Neural crest cell (in vitro differentiated cells): ENCODE measurements around the gene NDST1. TPM values are rescaled to one million over a fixed set of nuclear protein-coding genes. Genes with fewer than 3 reads are reported as not detected.
"Not testable (repeated sequence)": the region's sequence is repeated elsewhere in the genome, so short reads cannot be mapped to it uniquely, and the experiment has no call there.

Experiments
- DNase-seq: peaks from one replicate; pipeline ENCODE4 v3.0.0; 2021; ENCODE audit warnings: low read depth, mixed read lengths, low spot score
- H3K27ac Mint-ChIP-seq: one replicate; pipeline ENCODE4 v1.8.0; 2021; ENCODE audit warnings: mild to moderate bottlenecking, mixed read lengths; ENCODE audit not compliant: unreplicated experiment
- H3K27me3 Mint-ChIP-seq: 2 replicates; pipeline ENCODE4 v1.8.0; 2021; ENCODE audit warnings: low read depth, mild to moderate bottlenecking, mixed read lengths
- H3K36me3 Mint-ChIP-seq: 2 replicates; pipeline ENCODE4 v1.8.0; 2021; ENCODE audit warnings: low read depth, mild to moderate bottlenecking, mixed read lengths
- H3K4me1 Mint-ChIP-seq: 2 replicates; pipeline ENCODE4 v1.8.0; 2021; ENCODE audit warnings: mixed read lengths
- H3K4me3 Mint-ChIP-seq: one replicate; pipeline ENCODE4 v1.8.0; 2021; ENCODE audit warnings: mild to moderate bottlenecking, mixed read lengths
- H3K9me3 Mint-ChIP-seq: 2 replicates; pipeline ENCODE4 v1.8.0; 2021; ENCODE audit warnings: mixed read lengths
- total RNA-seq: library from RNA; stranded (reverse); gene quantifications from 2 replicates; pipeline ENCODE4 v1.2.1, GENCODE V29; 2021
- TF ChIP-seq, protein P1 (sequence below): fragments of 200-600 bp; sonication (generic); conservative IDR thresholded peaks from 2 replicates; pipeline ENCODE4 v1.5.0; 2021; ENCODE audit warnings: antibody characterized with exemption, mild to moderate bottlenecking

The NDST1 gene
- total RNA-seq, 1 donor from 2014 or later = 112 TPM

DNA sequence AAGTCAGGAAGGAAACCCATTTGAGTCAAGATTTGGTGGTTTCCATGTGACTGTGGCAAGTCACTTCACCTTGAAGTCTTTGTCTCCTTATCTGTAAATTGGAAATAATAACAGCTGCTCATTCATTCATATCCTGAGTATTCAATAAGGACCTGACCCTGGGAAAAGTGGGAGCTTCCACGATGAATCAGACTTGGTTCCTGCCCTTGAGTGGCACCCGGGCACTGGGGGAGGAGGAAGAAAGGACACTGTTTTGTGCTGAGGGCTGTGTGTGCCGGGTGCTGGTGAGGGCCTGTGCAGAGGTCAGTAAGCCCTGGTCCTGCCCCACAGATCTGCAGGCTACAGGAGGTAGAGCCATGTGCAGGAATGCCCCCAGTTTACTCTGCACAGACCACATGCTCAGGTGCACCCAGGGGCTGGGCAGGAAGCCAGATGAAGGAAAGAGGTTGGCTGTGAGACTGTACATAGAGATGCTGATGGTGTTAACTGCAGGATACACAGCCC lies 6.8 kb downstream of the NDST1 start:
- peak overlapping the region; percentile 94 for H3K27ac Mint-ChIP-seq

DNA sequence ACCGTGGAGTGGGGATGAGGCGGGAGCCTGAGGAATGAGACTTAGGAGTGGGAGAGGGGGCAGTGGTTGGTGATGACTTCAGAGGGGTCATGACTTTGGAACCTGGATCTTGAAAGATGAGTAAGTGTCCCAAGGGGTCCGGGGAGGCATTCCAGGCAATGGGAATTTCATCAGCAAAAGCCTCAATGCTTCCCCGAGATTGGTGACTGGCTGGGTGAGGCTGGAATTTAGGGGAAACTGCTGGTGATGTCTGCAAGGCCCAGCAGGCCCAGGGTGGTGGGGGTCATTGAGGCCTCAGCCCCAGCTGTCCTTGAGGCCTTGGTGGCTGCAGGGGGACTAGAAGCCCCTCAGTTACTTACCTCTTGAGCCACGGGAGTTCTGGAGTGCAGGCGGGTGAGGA lies 7.5 kb downstream of the NDST1 start:
- H3K27me3 Mint-ChIP-seq = no peaks in the 10 kb centered on the region
- H3K27ac Mint-ChIP-seq = peak overlapping the region; percentile 57
- no peak for DNase-seq
- no peak overlapping the region for H3K4me3 Mint-ChIP-seq
- no peaks in the 10 kb centered on the region for H3K36me3 Mint-ChIP-seq
- peaks cover 59% of the 10 kb centered on the region for H3K4me1 Mint-ChIP-seq
- H3K9me3 Mint-ChIP-seq = no peaks in the 10 kb centered on the region
- TF ChIP-seq, protein P1, sequence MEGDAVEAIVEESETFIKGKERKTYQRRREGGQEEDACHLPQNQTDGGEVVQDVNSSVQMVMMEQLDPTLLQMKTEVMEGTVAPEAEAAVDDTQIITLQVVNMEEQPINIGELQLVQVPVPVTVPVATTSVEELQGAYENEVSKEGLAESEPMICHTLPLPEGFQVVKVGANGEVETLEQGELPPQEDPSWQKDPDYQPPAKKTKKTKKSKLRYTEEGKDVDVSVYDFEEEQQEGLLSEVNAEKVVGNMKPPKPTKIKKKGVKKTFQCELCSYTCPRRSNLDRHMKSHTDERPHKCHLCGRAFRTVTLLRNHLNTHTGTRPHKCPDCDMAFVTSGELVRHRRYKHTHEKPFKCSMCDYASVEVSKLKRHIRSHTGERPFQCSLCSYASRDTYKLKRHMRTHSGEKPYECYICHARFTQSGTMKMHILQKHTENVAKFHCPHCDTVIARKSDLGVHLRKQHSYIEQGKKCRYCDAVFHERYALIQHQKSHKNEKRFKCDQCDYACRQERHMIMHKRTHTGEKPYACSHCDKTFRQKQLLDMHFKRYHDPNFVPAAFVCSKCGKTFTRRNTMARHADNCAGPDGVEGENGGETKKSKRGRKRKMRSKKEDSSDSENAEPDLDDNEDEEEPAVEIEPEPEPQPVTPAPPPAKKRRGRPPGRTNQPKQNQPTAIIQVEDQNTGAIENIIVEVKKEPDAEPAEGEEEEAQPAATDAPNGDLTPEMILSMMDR = no peak

More for the DNA sequence above, 6.8 kb downstream of the NDST1 start:
- TF ChIP-seq, protein P1 = no peak
- no peak for DNase-seq
- Mint-ChIP-seq H3K27me3 (no peaks in the 10 kb centered on the region), H3K4me1 (peaks cover 63% of the 10 kb centered on the region), H3K36me3 (no peaks in the 10 kb centered on the region), H3K9me3 (no peaks in the 10 kb centered on the region), H3K4me3 (no peak overlapping the region)

DNA sequence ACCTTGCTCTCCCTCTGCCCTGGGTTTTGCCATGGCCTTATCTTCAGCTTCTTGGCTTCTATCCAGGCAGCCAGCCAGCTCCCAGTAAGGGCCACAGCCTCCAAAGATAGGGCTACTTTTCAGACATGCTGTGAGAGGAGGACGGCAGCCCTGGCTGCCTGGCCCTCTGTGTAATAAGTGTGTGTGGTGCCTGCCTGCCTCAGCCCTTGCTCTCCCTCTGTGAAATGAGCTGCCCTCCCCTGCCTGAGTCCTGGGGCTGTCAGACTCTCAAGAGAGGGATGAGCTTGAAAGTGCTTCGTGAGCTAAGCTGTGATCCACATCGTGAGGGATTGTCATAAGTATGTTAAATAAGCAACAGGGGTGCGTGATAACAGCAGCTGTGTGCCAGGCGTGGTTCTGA lies 8.1 kb downstream of the NDST1 start:
- peak overlapping the region; percentile 86 for H3K27ac Mint-ChIP-seq
- H3K4me3 Mint-ChIP-seq = no peak overlapping the region
- H3K9me3 Mint-ChIP-seq = no peaks in the 10 kb centered on the region
- TF ChIP-seq, protein P1 = no peak
- H3K4me1 Mint-ChIP-seq = peaks cover 54% of the 10 kb centered on the region
- no peak for DNase-seq
- no peaks in the 10 kb centered on the region for H3K27me3 Mint-ChIP-seq
- no peaks in the 10 kb centered on the region for H3K36me3 Mint-ChIP-seq

DNA sequence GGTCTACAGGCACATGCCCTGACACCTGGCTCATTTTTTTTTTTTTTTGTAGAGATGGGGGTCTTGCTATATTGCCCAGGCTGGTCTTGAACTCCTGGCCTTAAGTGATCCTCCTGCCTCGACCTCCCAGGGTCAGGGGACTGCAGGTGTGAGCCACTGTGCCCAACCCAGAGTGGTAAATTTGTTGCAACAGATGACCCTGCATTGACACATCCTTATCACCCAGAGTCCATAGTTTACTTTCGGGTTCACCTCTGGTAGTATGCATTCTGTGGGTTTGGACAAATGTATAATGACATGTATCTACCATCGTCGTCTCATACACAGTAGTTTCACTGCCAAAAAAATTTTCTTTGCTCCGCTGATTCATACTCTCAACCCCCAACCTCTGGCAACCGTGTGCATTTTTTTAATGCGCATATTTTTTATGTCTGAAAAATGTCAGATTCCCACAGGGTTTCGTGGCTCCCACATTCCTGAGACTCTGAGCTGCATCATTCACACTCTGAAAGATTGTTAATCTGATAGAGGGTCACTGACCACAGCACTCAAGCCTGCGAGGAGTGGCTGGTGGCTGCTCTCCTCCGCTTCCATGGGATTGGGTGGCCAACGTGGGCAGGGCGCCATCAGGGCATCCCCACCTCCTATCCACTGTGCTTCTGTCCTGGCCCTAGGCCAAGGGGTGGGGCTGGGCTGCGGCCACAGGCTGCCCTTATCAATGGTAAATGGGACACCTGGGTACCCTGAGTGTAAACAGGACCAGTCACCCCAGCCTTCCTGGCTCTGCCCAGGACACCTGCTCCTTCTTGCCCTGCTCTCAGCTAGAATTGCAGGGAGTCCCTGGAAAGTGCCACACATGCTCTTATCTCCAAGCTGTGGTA lies 9.6 kb downstream of the NDST1 start:
- peaks cover 49% of the 10 kb centered on the region for H3K4me1 Mint-ChIP-seq
- TF ChIP-seq, protein P1 = no peak
- H3K27ac Mint-ChIP-seq = peak overlapping the region; percentile 78
- H3K4me3 Mint-ChIP-seq = no peak overlapping the region
- no peaks in the 10 kb centered on the region for H3K27me3 Mint-ChIP-seq
- peaks cover 2% of the 10 kb centered on the region for H3K36me3 Mint-ChIP-seq
- no peaks in the 10 kb centered on the region for H3K9me3 Mint-ChIP-seq
- DNase-seq = no peak

DNA sequence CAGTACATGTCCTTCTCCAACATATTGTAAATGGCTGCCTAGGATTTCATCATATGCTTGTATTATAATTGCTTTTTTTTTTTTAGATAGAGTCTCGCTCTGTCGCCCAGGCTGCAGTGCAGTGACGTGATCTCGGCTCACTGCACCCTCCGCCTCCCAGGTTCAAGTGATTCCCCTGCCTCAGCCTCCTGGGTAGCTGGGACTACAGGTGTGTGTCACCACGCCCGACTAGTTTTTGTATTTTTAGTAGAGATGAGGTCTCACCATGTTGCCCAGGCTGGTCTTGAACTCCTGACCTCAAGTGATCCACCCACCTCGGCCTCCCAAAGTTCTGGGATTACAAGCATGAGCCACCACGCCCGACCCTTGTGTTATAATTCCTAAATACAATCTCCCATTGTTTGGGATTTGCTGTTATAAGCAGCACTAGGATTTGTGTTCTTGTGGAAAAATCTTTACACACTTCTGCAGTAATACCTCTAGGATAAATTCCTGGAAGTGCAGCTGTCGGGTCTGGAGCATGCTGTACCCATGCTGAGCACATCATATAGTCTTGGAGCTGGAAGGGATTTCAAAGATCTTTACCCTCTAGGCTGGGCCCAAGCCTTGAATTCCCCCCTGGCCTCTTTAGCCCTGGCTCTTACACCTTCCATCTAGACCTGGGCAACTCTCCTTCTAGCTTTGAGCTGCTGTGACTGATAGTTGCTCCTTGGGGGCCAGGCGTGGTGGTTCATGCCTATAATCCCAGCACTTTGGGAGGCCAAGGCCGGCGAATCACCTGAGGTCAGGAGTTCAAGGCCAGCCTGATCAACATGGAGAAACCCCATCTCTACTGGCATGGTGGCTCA lies 11.0 kb downstream of the NDST1 start:
- not testable (repeated sequence) for H3K27me3 Mint-ChIP-seq, DNase-seq, H3K36me3 Mint-ChIP-seq, H3K9me3 Mint-ChIP-seq, H3K4me3 Mint-ChIP-seq
- peak overlapping the region; percentile 93 for H3K27ac Mint-ChIP-seq
- peaks cover 53% of the 10 kb centered on the region for H3K4me1 Mint-ChIP-seq
